ENCODE results near the gene UTP4. TPM values are rescaled to one million over a fixed set of nuclear protein-coding genes. Genes with fewer than 3 reads are reported as not detected.

UTP4 gene
- total RNA-seq, 1 donor from 2014 or later, result 51.4 TPM

DNA sequence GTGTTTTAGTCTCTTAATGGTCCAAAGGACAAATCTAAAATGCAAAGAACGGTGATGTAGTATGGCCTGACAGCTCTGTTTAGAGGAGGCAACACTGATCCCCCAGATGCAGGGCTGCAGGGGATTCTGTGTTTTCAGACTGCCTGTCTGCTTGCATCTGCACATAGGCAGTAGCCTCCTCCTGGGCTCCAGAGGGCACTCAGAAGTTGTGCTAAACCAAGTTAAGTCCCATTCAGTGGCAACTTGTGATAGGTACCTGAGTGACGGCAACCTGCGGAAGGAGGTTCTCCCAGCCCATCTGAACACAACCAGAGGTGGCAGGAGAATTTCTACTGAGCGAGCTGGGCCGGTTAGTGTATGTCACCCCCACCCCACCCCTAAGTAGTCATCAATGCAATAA, 17.1 kb upstream of the UTP4 start:
- no peak overlapping the region for H3K4me3 Mint-ChIP-seq (ENCODE audit: low read depth)
- H3K27me3 Mint-ChIP-seq, result no peaks in the 10 kb centered on the region
- no peaks in the 10 kb centered on the region for H3K4me1 Mint-ChIP-seq (ENCODE audit: low read depth)
- H3K9me3 Mint-ChIP-seq (ENCODE audit: low read depth), result no peaks in the 10 kb centered on the region
- TF ChIP-seq, protein P1, sequence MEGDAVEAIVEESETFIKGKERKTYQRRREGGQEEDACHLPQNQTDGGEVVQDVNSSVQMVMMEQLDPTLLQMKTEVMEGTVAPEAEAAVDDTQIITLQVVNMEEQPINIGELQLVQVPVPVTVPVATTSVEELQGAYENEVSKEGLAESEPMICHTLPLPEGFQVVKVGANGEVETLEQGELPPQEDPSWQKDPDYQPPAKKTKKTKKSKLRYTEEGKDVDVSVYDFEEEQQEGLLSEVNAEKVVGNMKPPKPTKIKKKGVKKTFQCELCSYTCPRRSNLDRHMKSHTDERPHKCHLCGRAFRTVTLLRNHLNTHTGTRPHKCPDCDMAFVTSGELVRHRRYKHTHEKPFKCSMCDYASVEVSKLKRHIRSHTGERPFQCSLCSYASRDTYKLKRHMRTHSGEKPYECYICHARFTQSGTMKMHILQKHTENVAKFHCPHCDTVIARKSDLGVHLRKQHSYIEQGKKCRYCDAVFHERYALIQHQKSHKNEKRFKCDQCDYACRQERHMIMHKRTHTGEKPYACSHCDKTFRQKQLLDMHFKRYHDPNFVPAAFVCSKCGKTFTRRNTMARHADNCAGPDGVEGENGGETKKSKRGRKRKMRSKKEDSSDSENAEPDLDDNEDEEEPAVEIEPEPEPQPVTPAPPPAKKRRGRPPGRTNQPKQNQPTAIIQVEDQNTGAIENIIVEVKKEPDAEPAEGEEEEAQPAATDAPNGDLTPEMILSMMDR (IDR thresholded peaks at IDR 0.05; ENCODE audit: unreplicated experiment), result no peak
- H3K36me3 Mint-ChIP-seq (ENCODE audit: insufficient read depth), result peaks cover 3% of the 10 kb centered on the region
- no peak overlapping the region for H3K27ac Mint-ChIP-seq
- no peak for DNase-seq (ENCODE audit: low spot score, unreplicated experiment)

DNA sequence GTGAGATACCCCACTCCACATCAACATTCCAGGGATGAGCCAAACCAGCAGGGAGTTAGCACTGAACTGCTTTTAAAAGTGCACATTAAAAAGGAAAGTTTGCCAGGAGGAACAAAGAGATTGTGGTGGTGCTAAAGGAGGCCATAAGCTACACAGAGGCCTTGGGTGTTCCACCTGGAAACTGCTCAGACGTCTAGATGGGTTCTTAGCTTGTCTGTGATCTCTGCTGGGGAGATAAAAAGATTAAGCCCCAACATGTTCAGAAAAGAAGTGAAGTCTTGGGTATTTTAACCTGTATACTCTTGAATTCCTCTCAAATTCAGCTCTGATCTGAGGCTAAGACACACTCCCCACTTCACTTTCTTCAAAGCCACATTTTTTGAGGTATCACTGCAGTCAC, 16.6 kb upstream of the UTP4 start:
- DNase-seq (ENCODE audit: low spot score, unreplicated experiment), result no peak
- Mint-ChIP-seq H3K4me1 (ENCODE audit: low read depth) (no peaks in the 10 kb centered on the region), H3K27me3 (no peaks in the 10 kb centered on the region), H3K4me3 (ENCODE audit: low read depth) (no peak overlapping the region), H3K9me3 (ENCODE audit: low read depth) (no peaks in the 10 kb centered on the region), H3K27ac (no peak overlapping the region), H3K36me3 (ENCODE audit: insufficient read depth) (peaks cover 3% of the 10 kb centered on the region)
- TF ChIP-seq, protein P1 (IDR thresholded peaks at IDR 0.05; ENCODE audit: unreplicated experiment), result no peak

DNA sequence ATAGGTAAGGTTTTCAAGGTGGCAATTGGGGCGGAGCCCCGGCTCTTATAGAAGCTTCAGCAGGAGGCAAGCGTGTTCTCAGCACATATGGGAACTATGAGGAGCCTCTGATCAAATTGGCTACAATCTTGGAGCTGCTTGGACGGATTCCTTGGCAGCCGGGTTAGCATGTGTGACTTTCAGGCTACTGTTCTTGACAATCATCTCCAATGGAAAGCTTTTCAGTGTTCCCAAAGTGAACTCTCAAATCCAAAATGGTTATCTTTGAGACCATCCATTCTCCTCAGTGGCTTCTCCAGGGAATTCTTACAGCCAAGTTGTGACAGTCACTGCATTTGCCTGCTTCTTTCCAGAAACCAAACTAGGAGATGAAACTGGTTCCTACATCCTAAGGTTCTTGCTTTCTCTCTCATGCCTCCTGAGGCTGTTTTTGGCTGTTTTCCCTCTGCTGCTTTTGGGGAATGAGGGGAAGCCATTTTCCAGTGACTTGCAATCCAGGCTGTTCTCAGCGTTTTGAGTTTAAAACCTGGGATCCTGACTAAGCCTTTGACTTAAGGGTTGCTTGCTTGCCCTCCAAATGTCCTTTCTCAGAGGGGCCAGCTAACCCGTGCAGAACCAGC, 16.1 kb upstream of the UTP4 start:
- TF ChIP-seq, protein P1 (IDR thresholded peaks at IDR 0.05; ENCODE audit: unreplicated experiment), result no peak
- H3K36me3 Mint-ChIP-seq (ENCODE audit: insufficient read depth), result peaks cover 3% of the 10 kb centered on the region
- H3K27ac Mint-ChIP-seq, result no peak overlapping the region
- DNase-seq (ENCODE audit: low spot score, unreplicated experiment), result no peak
- H3K4me1 Mint-ChIP-seq (ENCODE audit: low read depth), result no peaks in the 10 kb centered on the region
- H3K27me3 Mint-ChIP-seq, result no peaks in the 10 kb centered on the region
- H3K9me3 Mint-ChIP-seq (ENCODE audit: low read depth), result no peaks in the 10 kb centered on the region
- no peak overlapping the region for H3K4me3 Mint-ChIP-seq (ENCODE audit: low read depth)

DNA sequence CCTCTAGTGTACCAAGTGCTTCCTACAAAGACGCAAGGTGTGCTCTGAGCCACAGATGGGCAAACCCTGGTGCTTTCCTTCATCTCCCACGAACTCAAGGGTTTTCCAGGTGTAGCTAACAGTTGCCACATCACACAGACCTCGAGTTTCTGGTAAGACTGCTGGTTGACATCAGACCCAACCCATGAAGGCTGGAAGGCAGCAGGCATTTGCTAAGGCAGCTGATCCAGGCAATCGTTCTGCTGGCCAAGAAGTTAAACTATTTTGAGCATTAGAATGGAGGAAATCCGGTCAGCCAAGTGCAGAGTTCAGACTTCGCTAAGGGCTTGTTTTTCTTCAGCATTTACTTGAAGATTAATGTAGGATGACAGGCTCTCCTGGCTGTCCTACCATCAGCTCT, 15.5 kb upstream of the UTP4 start:
- Mint-ChIP-seq H3K27me3 (no peaks in the 10 kb centered on the region), H3K27ac (no peak overlapping the region), H3K36me3 (ENCODE audit: insufficient read depth) (peaks cover 3% of the 10 kb centered on the region), H3K4me3 (ENCODE audit: low read depth) (no peak overlapping the region), H3K4me1 (ENCODE audit: low read depth) (no peaks in the 10 kb centered on the region), H3K9me3 (ENCODE audit: low read depth) (no peaks in the 10 kb centered on the region)
- DNase-seq (ENCODE audit: low spot score, unreplicated experiment), result no peak
- TF ChIP-seq, protein P1 (IDR thresholded peaks at IDR 0.05; ENCODE audit: unreplicated experiment), result no peak

DNA sequence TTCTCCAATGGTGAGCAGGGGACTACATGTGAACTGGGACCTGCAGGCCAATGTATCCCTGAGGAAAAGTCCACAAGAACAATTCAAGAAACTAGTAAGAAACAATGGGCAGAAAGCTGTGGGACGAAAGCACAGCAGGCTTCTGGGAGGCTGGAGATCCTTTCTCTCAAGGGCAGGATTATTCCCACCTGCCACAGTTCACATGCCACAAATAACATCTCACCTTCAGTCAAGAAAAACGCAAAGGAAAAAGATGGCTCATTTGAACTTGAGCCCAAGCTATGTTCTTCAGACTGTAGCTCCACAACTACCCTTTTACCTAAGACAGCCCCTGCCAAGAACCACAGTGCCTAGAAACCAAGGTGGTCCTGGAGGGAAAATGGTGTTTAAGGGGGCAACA, 14.0 kb upstream of the UTP4 start:
- TF ChIP-seq, protein P1 (IDR thresholded peaks at IDR 0.05; ENCODE audit: unreplicated experiment), result no peak

More for the DNA sequence above, 14.0 kb upstream of the UTP4 start:
- H3K9me3 Mint-ChIP-seq (ENCODE audit: low read depth), result no peaks in the 10 kb centered on the region
- no peaks in the 10 kb centered on the region for H3K4me1 Mint-ChIP-seq (ENCODE audit: low read depth)
- H3K27ac Mint-ChIP-seq, result no peak overlapping the region
- H3K4me3 Mint-ChIP-seq (ENCODE audit: low read depth), result no peak overlapping the region
- H3K27me3 Mint-ChIP-seq, result no peaks in the 10 kb centered on the region
- no peak for DNase-seq (ENCODE audit: low spot score, unreplicated experiment)
- H3K36me3 Mint-ChIP-seq (ENCODE audit: insufficient read depth), result peaks cover 3% of the 10 kb centered on the region
